ENCODE results near the gene C1orf115.

DNA sequence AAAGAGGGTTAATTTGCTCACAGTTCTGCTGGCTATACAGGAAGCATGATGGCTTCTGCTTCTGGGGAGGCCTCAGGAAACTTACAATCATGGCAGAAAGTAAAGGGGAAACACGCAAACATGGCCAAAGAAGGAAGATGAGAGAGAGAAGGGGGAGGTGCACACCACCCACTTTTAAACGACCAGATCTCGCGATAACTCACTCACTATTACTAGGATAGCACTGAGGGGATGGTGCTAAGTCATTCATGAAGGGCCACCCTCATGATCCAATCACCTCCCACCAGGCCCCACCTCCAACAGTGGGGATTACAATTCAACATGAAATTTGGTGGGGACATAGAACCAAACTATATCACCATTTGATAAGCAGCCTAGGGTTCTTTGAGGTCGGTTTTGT, 2.4 kb upstream of the C1orf115 start:
- TF ChIP-seq, protein P1, sequence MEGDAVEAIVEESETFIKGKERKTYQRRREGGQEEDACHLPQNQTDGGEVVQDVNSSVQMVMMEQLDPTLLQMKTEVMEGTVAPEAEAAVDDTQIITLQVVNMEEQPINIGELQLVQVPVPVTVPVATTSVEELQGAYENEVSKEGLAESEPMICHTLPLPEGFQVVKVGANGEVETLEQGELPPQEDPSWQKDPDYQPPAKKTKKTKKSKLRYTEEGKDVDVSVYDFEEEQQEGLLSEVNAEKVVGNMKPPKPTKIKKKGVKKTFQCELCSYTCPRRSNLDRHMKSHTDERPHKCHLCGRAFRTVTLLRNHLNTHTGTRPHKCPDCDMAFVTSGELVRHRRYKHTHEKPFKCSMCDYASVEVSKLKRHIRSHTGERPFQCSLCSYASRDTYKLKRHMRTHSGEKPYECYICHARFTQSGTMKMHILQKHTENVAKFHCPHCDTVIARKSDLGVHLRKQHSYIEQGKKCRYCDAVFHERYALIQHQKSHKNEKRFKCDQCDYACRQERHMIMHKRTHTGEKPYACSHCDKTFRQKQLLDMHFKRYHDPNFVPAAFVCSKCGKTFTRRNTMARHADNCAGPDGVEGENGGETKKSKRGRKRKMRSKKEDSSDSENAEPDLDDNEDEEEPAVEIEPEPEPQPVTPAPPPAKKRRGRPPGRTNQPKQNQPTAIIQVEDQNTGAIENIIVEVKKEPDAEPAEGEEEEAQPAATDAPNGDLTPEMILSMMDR (IDR thresholded peaks at IDR 0.05; ENCODE audit: insufficient read depth, low read depth, low read length): no peak
- no peak for TF ChIP-seq EZH2 (IDR thresholded peaks at IDR 0.05; ENCODE audit: insufficient read depth, low read length)

Data from astrocyte (in vitro differentiated cells and primary cell).